ENCODE data around the gene DPH1.
"Not testable (repeated sequence)": the region's sequence is repeated elsewhere in the genome, so short reads cannot be mapped to it uniquely, and the experiment has no call there.

DPH1 gene

GRCh38 chr17:2029911-2030778 is at the start of gene DPH1:
DPH1 (plus strand) TSS chr17:2030153; CDS start chr17:2030170, 17 bp downstream.
- TF ChIP-seq, protein P1, sequence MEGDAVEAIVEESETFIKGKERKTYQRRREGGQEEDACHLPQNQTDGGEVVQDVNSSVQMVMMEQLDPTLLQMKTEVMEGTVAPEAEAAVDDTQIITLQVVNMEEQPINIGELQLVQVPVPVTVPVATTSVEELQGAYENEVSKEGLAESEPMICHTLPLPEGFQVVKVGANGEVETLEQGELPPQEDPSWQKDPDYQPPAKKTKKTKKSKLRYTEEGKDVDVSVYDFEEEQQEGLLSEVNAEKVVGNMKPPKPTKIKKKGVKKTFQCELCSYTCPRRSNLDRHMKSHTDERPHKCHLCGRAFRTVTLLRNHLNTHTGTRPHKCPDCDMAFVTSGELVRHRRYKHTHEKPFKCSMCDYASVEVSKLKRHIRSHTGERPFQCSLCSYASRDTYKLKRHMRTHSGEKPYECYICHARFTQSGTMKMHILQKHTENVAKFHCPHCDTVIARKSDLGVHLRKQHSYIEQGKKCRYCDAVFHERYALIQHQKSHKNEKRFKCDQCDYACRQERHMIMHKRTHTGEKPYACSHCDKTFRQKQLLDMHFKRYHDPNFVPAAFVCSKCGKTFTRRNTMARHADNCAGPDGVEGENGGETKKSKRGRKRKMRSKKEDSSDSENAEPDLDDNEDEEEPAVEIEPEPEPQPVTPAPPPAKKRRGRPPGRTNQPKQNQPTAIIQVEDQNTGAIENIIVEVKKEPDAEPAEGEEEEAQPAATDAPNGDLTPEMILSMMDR (IDR thresholded peaks at IDR 0.05; ENCODE audit: borderline replicate concordance, control extremely low read depth, extremely low read depth, insufficient read depth, missing control alignments): no peak
- in situ Hi-C loops (cut with MboI; ENCODE audit: low sequenced_read_pairs, unreplicated experiment): loop anchor here (10.0 to 25.0 kb wide), 2 partner anchors 125 to 318 kb away; partner anchors contain the start of genes TLCD2 and WDR81
- DNase-seq (ENCODE audit: low spot score): peak; percentile 93

GRCh38 chr17:1980665-1981250 is 49.2 kb upstream of the DPH1 start:
- no peak for DNase-seq (ENCODE audit: low spot score)
- in situ Hi-C loops (cut with MboI; ENCODE audit: low sequenced_read_pairs, unreplicated experiment): no loop called here
- TF ChIP-seq, protein P1 (IDR thresholded peaks at IDR 0.05; ENCODE audit: borderline replicate concordance, control extremely low read depth, extremely low read depth, insufficient read depth, missing control alignments): no peak

GRCh38 chr17:1982793-1983366 is 47.1 kb upstream of the DPH1 start:
- DNase-seq (ENCODE audit: low spot score); in situ Hi-C loops (cut with MboI; ENCODE audit: low sequenced_read_pairs, unreplicated experiment): not testable (repeated sequence)

DNA sequence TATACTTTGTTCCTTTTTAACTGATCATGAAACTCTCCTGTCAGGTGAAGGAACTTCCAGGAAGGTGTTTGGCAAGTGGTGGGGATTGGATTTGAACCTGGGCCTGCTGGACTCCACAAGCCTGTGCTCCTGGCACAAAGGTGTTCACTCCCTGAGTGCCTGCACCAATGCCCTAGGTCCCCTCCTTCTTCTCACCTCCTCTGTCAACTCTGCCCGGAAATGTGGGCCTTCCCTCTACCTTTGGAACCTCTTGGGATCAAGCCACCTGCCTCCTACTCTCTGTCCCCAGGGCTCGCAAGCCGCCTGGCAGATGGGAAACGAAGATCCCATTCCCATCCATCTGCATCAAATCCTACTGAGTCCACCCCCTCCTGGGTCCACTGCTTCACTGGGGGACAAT is 44.9 kb upstream of the DPH1 start:
- in situ Hi-C loops (cut with MboI; ENCODE audit: low sequenced_read_pairs, unreplicated experiment): no loop called here
- TF ChIP-seq, protein P1 (IDR thresholded peaks at IDR 0.05; ENCODE audit: borderline replicate concordance, control extremely low read depth, extremely low read depth, insufficient read depth, missing control alignments): no peak
- no peak for DNase-seq (ENCODE audit: low spot score)

DNA sequence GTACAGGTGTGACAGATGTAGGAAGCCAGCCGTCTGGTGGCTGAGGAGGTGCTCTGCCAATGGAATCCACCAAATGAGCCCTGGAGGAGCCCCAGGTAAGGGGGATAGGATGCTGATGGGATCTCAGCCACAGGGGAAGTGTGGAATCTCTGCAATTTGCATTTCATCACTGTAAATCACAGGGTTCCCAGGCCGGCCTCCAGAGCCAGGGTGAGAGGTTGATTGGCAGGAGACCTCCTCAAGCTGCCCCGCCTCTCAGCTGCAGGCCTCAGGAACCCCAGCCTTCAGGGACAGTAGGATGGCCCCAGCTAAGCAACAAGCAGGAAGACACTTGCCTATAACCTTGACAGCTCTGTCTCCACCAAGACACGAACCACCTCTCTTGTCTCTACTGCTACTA is 44.3 kb upstream of the DPH1 start:
- in situ Hi-C loops (cut with MboI; ENCODE audit: low sequenced_read_pairs, unreplicated experiment): no loop called here
- no peak for DNase-seq (ENCODE audit: low spot score)
- TF ChIP-seq, protein P1 (IDR thresholded peaks at IDR 0.05; ENCODE audit: borderline replicate concordance, control extremely low read depth, extremely low read depth, insufficient read depth, missing control alignments): no peak

DNA sequence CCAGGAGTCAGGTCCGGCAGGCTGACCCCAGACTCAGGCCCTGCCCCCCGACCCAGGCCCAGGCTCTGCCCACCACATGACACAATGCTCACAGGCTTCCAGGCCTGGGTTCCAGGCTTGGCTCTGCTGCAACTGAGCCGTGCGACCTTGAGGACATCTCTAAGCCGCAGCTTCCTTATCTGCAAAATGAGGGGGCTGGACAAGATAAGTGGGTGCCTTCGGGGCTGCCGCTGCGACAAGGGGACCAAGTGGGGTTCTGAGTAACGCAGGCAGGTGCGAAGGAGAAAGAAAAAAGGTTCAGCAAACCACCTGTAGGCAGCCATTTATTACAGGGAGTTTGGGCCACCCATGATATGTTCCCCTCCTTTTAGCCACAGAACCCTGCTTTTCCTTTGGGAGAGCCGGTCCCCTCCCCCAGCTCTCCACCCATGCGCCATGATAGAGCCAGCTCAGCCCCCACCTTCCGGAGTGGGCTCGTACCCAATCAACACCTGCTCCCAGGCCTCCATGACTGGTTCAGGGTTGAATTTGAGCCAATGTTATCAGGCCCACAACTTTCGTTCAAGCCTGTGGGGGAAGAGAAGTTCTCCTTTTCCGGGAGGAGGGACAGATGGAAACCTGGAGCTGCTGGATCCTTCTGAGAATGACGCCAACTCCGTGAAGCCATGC is 43.0 kb upstream of the DPH1 start:
- DNase-seq (ENCODE audit: low spot score): no peak
- in situ Hi-C loops (cut with MboI; ENCODE audit: low sequenced_read_pairs, unreplicated experiment): no loop called here
- TF ChIP-seq, protein P1 (IDR thresholded peaks at IDR 0.05; ENCODE audit: borderline replicate concordance, control extremely low read depth, extremely low read depth, insufficient read depth, missing control alignments): no peak

Data from GM13976 (cell line).